HG02852 (cell line): ENCODE data around the gene GSTM3.
A peak's percentile ranks its signal among the peaks of the same experiment; 100 is the strongest.
"Not testable (repeated sequence)": the region's sequence is repeated elsewhere in the genome, so short reads cannot be mapped to it uniquely, and the experiment has no call there.

Experiments used
- ATAC-seq: cut with Tn5 transposase; IDR thresholded peaks from one replicate; pipeline ENCODE4 v1.9.1; 2021; ENCODE audit warnings: mild to moderate bottlenecking, moderate library complexity; ENCODE audit not compliant: unreplicated experiment

The GSTM3 gene

DNA sequence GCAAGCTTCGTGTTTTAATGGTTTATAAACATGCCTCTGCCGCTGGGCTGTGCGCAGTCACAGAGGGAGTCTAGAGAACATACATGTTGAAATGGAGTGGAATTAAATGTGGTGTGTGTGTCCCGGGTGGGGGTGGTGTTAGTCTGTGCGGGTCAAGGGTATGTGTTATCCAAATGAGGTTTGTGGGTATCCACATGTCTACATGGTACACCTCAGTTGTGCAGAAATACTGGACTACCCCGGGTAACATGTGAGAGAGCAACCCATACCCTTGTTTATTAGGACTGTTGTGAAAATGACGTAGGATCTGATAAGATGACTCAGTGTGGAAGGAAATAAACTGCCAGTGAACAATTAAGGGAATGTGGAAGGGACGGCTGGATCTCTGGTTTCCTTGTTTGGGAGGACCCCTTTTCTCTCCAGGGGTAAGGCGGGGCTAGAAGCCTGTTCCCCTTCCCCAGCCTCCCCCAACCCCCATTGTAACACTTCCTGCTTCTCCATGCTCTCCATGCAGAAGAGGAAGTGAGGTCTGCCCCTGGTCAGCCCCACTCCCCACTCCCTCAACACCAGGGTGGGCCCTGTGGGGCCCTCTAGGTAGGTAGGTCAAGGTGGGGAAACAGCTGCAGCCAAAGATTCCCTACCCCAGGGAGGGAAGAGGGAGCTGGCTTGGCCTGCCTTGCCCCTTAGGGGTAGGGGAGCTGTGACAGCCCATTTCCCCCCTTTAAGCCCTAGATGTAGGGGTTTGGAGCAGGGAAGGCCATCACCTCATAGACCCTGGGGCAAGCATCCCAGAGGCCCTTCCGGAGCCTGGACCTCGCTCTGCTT, 22.2 kb upstream of the GSTM3 start:
- no peak for ATAC-seq

DNA sequence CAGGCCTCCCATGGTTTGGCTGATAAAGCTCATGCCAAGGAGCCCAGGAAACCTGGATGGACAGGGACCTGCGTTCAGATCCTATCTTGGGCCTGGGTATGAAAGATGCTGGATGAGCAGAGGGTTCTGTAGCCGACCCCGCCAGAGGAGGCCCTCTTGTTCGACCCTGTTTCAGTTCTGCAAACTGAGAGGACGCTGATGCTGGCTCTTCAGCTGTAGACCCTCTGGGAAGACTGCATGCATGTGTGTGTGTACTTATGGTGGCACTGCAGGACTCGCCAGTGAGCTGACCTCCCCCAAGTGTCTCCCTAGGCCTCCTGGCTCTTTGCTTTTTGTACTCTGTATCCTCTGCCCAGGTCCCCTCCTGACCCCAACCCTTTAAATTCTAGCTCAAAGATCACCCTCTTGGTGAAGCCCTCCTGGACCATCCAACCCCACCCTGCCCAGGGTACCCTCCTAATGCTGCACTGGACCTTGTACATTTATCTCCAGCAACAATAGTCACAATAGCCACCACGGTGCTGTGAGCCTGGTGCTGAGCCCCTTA, 21.3 kb upstream of the GSTM3 start:
- no peak for ATAC-seq

DNA sequence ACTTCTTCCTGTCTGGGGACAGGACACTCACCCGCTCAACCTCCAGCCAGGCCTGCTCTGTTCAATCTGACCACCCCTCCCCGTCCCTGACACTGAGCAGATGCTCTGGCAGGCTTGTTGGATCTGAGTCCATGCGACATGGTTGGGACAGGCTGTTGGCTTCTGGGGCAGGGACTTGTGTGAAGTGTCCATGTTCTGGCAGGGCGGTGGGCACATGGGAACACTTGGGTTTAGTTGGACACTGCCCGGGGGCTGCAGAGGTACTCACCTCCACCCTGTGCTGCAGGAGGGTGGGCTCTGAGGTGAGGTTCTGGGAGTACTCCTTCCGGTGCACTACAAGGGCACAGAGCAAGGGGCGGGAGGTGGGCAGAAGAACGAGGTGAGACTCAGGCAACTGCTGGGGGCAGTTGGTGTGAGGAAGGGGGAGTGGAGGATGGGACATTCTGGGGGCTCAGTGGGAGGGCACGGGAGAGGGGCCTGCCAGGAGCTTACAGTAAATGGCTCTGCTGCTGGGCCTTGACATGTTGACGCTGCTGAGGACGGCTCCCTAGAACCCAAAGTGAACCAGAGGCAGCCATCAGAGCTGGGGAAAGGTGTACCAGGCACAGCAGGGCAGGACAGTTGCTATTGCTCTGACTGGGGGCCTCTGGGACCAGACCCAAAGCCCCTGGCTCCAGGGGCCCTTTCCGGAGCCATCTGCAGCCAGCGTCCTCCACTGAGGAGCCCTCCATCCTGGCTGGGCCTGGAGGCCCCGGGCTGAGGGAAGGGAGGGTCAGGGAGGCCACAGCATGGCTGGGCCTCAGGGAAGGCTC, 20.6 kb upstream of the GSTM3 start:
- no peak for ATAC-seq

DNA sequence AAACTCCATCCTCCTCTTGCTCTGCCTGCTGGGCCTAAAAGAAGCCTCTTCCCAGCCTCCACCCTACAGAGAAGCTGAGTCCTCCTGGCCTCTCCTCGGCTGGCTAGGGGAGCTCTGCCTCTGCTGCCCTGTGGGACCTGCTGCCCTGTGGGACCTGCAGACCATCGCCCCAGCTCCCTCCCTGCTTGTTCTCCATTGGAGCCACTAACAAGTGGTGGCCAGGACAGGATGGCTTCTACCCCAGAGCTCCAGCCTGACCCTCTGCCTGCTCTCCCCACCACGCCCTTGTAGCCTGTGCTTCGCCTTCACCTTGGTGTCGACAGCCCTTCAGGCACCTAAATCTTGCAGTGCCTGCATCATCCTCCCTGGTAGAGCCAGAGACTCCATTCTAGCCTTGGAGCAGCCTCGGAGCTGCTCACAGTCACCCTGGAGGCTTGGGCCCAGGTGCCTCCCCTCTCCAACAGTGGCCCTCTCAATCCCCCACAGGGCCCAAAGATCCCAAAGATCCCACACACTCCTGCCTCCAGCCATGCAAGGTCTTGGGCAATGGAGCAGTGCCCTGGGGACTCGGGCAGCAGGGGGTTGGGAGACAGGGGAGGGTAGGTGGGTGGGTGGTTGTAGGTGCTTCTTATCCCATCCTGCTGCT, 19.9 kb upstream of the GSTM3 start:
- no peak for ATAC-seq

- ATAC-seq = no peak
Measured at GRCh38 chr1:109759513-109760334, 18.9 kb upstream of the GSTM3 start.

- no peak for ATAC-seq
Measured at GRCh38 chr1:109757936-109758786, 17.3 kb upstream of the GSTM3 start.

DNA sequence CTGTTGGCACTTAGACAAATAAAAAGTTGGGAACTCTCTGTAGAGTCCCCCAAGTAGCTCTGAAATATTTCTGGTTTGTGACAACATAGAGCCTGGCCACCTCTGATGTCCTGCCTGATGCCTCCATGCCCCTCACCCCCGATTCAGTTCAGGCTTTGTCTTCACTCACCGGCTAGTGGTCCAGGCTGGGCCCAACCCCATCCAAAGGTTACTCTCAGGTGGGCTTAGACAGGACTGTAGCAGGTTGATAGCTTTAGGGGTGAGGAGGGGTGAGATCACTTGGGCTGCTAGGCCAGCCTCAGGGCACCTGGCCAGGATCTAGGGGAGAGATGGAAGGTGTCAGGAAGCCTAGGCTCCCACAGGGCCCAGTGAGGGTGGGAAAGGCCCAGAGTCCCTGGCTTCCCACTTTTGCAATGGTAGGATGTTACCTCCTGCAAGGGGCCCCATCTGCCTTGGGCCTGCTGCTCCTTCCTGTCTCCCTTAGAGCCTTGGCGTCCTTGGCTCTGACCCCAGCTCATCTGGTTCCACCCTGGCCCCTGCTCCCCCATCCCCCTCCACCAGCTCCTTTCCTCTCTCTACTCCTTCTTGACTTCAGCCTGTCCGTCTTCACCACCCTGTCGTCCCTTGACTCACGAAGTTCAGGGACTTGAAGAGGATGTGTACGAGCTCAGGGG, 16.1 kb upstream of the GSTM3 start:
- ATAC-seq = no peak

DNA sequence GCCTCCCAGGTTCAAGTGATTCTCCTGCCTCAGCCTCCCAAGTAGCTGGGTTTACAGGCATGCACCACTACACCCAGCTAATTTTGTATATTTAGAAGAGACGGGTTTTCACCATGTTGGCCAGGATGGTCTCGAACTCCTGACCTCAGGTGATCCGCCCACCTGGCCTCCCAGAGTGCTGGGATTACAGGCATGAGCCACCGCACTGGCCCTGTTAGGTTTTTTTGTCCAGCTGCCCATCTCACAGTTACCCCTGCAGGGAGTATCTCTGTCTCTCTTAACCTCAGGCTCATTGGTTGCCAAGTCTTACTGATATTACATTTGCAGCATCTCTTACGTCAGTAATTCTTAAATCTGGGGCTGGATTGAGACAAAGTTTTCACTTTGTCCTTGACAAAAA, 15.5 kb upstream of the GSTM3 start:
- ATAC-seq = not testable (repeated sequence)

GRCh38 chr1:109754738-109755137, 13.9 kb upstream of the GSTM3 start:
- ATAC-seq = no peak

GRCh38 chr1:109751531-109752260, 10.9 kb upstream of the GSTM3 start:
- no peak for ATAC-seq

- ATAC-seq = no peak
Measured at GRCh38 chr1:109750920-109751319, 10.1 kb upstream of the GSTM3 start.

GRCh38 chr1:109750241-109750882, 9.5 kb upstream of the GSTM3 start:
- no peak for ATAC-seq

- no peak for ATAC-seq
Measured at GRCh38 chr1:109749221-109749620, 8.4 kb upstream of the GSTM3 start.

DNA sequence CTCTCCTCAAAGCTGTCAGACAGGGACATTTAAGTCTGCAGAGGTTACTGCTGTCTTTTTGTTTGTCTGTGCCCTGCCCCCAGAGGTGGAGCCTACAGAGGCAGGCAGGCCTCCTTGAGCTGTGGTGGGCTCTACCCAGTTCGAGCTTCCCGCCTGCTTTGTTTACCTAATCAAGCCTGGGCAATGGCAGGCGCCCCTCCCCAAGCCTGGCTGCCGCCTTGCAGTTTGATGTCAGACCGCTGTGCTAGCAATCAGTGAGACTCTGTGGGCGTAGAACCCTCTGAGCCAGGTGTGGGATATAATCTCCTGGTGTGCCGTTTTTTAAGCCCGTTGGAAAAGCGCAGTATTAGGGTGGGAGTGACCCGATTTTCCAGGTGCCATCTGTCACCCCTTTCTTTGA, 7.5 kb upstream of the GSTM3 start:
- not testable (repeated sequence) for ATAC-seq

DNA sequence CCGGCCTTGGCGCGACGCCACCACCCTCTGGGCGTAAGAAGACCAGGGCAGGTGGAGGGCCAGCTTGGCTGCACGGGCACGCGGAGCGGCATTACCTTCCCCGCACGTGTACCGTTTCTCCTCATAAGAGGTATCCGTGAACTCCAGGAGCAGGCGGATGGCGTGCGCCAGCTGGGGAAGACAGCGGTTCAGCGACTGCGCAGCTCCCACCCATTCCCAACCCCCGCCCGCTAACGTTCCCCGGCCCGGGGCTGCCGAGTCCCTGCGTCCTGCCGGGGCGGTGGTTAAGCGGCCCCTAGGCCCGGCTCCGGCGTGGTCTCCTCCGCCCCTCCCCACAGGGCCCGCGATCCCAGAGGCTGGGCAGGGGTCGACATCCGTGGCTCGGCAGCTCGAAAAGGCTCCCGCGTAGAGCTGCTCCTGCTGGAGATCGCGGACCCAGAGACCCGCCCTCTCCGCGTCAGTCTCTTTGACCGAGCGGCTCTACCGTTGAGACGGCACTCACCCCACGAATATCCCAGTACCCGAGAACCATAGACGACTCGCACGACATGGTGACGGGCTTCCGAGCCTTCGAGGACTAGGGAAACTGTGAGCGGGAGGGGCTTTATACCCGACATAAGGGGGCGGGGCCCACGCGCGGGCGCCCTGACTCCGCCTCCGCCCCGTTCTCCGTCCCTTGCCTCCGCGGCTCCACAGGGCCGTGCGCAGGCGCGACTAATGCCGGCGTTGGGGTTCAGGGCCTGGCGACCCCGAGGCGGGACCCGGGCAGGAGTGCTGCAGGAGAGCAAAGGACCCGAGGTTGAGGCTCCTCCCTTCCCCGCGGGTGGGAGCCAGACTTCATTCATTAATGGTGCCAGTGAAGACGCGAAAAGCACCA, 862 bp downstream of the GSTM3 start:
- ATAC-seq = peak; percentile 83

- ATAC-seq = no peak
Measured at GRCh38 chr1:109733236-109733870, 7.5 kb downstream of the GSTM3 start.
